Endothelial cell (in vitro differentiated cells): ENCODE measurements around the gene NADSYN1. TPM values are rescaled to one million over a fixed set of nuclear protein-coding genes. Genes with fewer than 3 reads are reported as not detected.

Experiments used
- DNase-seq: peaks from one replicate; pipeline ENCODE4 v3.0.0; 2021; ENCODE audit warnings: low spot score
- H3K27ac Mint-ChIP-seq: one replicate; pipeline ENCODE4 v1.8.0; 2021; ENCODE audit warnings: mixed read lengths, inconsistent platforms; ENCODE audit not compliant: unreplicated experiment
- H3K27me3 Mint-ChIP-seq: one replicate; pipeline ENCODE4 v1.8.0; 2021; ENCODE audit warnings: mild to moderate bottlenecking, moderate library complexity, mixed read lengths, inconsistent platforms; ENCODE audit not compliant: unreplicated experiment
- H3K36me3 Mint-ChIP-seq: one replicate; pipeline ENCODE4 v1.8.0; 2021; ENCODE audit warnings: mild to moderate bottlenecking, low read depth, mixed read lengths, inconsistent platforms; ENCODE audit not compliant: unreplicated experiment
- H3K4me1 Mint-ChIP-seq: one replicate; pipeline ENCODE4 v1.8.0; 2021; ENCODE audit warnings: mild to moderate bottlenecking, mixed read lengths, inconsistent platforms; ENCODE audit not compliant: unreplicated experiment
- H3K4me3 Mint-ChIP-seq: one replicate; pipeline ENCODE4 v1.8.0; 2021; ENCODE audit warnings: mild to moderate bottlenecking, mixed read lengths, inconsistent platforms; ENCODE audit not compliant: unreplicated experiment
- H3K9me3 Mint-ChIP-seq: one replicate; pipeline ENCODE4 v1.8.0; 2021; ENCODE audit warnings: mixed read lengths, inconsistent platforms; ENCODE audit not compliant: unreplicated experiment
- total RNA-seq: library from RNA; stranded (reverse); fragmentation: NEBNext Ultra II Directional; extraction: Animal tissue kit (Norgen Biotek cat#: 25700); gene quantifications from one replicate; pipeline ENCODE4 v1.2.1, GENCODE V29; 2021; ENCODE audit not compliant: unreplicated experiment
- TF ChIP-seq, protein P1 (sequence below): fragments of 200-600 bp; sonication (generic); IDR thresholded peaks from one replicate; pipeline ENCODE4 v1.5.0; 2021; ENCODE audit warnings: antibody characterized with exemption; ENCODE audit not compliant: unreplicated experiment

Gene NADSYN1
- total RNA-seq, 1 donor from 2014 or later, result 69.0 TPM

DNA sequence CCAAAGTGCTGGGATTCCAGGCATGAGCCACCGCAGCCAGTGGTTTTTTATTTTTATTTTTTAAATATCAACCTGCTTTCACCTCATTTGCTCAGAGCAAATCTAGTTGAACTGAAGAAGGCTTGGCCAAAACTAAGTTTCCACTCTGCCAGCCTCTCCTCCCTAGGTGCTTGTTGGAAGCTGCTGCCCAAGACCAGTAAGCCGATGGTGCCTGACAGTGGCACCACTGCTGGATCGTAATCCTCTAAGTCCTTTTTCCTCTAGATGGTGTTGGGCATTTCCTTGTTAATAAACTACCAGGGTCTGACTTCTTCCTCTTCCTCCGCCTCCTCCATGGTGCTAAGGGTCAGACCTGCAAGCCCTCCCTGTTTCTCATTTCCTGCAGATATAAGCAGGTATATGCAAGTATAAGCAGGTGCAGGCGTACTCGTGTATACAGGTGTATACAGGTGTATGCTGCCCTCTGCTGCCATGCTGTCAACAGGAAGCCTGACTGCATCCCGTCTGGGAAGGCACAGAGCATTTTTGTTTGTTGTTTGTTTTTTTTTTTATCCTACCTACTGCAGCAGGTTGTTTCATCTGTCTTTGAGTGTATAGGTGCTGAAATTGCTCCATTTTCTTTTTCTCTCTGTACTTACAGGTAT lies 1.6 kb downstream of the NADSYN1 start:
- Mint-ChIP-seq H3K27ac (no peak overlapping the region), H3K9me3 (no peaks in the 10 kb centered on the region), H3K4me3 (peak overlapping the region; percentile 76), H3K36me3 (peaks cover 42% of the 10 kb centered on the region), H3K27me3 (peaks cover 12% of the 10 kb centered on the region), H3K4me1 (peaks cover 25% of the 10 kb centered on the region)
- TF ChIP-seq, protein P1, sequence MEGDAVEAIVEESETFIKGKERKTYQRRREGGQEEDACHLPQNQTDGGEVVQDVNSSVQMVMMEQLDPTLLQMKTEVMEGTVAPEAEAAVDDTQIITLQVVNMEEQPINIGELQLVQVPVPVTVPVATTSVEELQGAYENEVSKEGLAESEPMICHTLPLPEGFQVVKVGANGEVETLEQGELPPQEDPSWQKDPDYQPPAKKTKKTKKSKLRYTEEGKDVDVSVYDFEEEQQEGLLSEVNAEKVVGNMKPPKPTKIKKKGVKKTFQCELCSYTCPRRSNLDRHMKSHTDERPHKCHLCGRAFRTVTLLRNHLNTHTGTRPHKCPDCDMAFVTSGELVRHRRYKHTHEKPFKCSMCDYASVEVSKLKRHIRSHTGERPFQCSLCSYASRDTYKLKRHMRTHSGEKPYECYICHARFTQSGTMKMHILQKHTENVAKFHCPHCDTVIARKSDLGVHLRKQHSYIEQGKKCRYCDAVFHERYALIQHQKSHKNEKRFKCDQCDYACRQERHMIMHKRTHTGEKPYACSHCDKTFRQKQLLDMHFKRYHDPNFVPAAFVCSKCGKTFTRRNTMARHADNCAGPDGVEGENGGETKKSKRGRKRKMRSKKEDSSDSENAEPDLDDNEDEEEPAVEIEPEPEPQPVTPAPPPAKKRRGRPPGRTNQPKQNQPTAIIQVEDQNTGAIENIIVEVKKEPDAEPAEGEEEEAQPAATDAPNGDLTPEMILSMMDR, result no peak
- no peak for DNase-seq

DNA sequence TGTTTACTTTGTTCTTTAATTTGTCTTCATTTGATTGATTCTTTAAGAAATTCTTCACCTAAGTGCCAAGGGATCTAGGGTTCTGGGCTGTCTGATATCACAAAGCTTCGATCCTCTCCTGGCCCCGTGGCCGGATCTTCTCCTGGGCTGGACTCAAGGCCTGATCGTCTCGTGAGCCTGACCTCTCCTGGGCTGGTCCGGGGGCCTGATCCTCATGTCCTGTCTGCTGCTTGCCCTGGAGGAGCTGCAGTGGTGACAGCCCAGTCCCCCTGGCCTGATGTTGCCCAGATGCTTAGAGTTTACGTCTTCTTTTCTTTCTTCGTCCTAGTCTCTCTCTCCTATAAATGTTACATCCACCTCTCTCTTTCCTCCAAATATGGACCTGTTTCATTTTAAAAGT lies 3.3 kb downstream of the NADSYN1 start:
- no peaks in the 10 kb centered on the region for H3K9me3 Mint-ChIP-seq
- no peak overlapping the region for H3K4me3 Mint-ChIP-seq
- no peak for DNase-seq
- H3K4me1 Mint-ChIP-seq, result peaks cover 21% of the 10 kb centered on the region
- peaks cover 57% of the 10 kb centered on the region for H3K36me3 Mint-ChIP-seq
- no peak overlapping the region for H3K27ac Mint-ChIP-seq
- TF ChIP-seq, protein P1, result no peak
- peaks cover 14% of the 10 kb centered on the region for H3K27me3 Mint-ChIP-seq

DNA sequence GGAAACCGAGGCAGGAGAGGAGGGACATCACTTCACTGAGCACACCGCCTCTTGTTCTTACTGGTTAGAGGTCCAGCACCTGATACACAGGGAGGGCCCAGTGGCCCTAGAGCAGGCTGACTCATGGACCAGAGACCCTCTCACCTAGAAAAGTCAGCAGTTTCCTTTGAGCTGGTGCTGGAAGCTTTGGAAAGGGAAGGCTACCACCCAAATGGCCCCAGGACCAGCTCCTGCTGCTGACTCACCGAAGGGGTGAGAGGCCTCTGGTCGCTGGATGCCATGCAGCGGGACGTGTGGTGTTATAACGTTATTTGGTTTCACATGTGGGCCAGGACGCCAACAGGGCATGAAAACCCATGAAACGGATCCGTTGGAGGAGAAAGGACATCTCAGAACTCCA lies 3.8 kb downstream of the NADSYN1 start:
- H3K27ac Mint-ChIP-seq, result no peak overlapping the region
- TF ChIP-seq, protein P1, result no peak
- peaks cover 56% of the 10 kb centered on the region for H3K36me3 Mint-ChIP-seq
- H3K4me1 Mint-ChIP-seq, result peaks cover 17% of the 10 kb centered on the region
- DNase-seq, result no peak
- no peaks in the 10 kb centered on the region for H3K9me3 Mint-ChIP-seq
- H3K4me3 Mint-ChIP-seq, result no peak overlapping the region
- peaks cover 15% of the 10 kb centered on the region for H3K27me3 Mint-ChIP-seq

DNA sequence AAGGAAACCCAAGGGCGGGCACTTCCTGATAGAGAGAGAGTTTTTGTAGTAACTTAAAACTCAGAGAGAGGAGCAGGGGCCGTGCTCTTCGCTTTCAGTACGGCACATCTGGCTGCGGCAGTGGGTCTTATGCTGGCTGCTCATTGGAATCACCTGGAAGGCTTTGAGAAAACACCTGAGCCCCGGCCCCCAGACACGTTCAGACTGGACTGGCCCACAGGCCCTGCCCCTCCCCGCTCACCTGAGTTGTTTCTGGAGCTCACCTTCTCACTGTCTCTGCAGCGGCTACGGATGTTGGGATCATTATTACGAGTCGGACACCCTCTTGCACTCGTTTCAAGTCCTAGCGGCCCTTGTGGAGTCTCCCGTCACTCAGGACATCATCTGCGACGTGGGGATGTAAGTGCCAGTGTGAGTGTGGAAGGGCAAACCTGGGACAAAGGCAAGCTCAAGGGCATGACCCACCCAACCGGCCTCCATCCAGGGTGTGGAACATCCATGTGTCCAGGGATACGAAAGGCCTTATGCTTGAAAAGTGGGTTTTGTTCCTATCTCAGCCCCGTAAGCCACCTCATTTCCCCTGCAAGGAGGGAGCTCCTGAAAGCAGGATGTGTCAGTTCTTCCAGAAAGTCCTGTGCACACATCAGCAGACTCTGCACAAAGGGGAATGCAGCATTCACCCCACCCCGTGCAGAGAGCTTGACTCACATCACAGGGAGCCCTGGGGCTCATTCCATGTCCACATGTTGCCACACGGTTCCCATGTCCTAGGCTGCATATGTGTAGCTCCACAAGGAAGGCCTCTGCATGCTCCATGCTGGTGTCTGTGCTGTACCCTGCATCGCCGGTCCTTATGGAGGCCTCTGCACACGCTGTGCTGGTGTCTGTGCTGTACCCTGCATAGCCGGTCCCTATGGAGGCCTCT lies 5.4 kb downstream of the NADSYN1 start:
- Mint-ChIP-seq H3K27ac (no peak overlapping the region), H3K36me3 (peaks cover 55% of the 10 kb centered on the region), H3K4me1 (peaks cover 9% of the 10 kb centered on the region), H3K27me3 (peaks cover 15% of the 10 kb centered on the region), H3K4me3 (no peak overlapping the region), H3K9me3 (no peaks in the 10 kb centered on the region)
- no peak for DNase-seq
- TF ChIP-seq, protein P1, result no peak
